Liver (tissue), 3 donors: ENCODE data around the gene HILPDA.

Experiments
- CTCF ChIP-seq: fragments of 150-350 bp; IDR thresholded peaks from 2 replicates; pipeline ENCODE4 v1.5.1; 2017; ENCODE audit warnings: improper control_type of control experiment, low read depth, low read length; ENCODE audit not compliant: missing input control
- JUND ChIP-seq, 2 donors: IDR thresholded peaks; 2 replicates each; pipeline ENCODE4 v1.6.1; 2016; ENCODE audit warnings: antibody characterized with exemption in 2 of 2
- donor health status: healthy.
- donor health status: healthy.

- TF ChIP-seq CTCF: no peak
- TF ChIP-seq JUND (IDR thresholded peaks at IDR 0.05): no peak
These were observed 34.3 kb upstream of the HILPDA start for GRCh38 chr7:128421384-128421783.
